Cardiac muscle cell (in vitro differentiated cells and primary cell): ENCODE results near the gene FBXL7. TPM values are rescaled to one million over a fixed set of nuclear protein-coding genes. Genes with fewer than 3 reads are reported as not detected.

ENCODE experiments used
- DNase-seq, 2 donors: peaks; one replicate each; pipeline versions ENCODE4 v3.0.0 to v3.0.0-alpha.2; 2010 to 2017; ENCODE audit warnings: low read depth in 1 of 2, low spot score in 1 of 2
- H3K27ac ChIP-seq: fragments of 200-600 bp; sonication (generic); 2 replicates; pipeline ENCODE4 v1.5.1; 2016
- H3K27me3 ChIP-seq: fragments of 200-600 bp; sonication (generic); 2 replicates; pipeline ENCODE4 v1.6.0; 2016; ENCODE audit warnings: control low read depth
- H3K36me3 ChIP-seq: fragments of 200-600 bp; sonication (generic); 2 replicates; pipeline ENCODE4 v1.5.1; 2016; ENCODE audit warnings: control low read depth
- H3K4me1 ChIP-seq: fragments of 200-600 bp; sonication (generic); 2 replicates; pipeline ENCODE4 v1.8.1; 2017; ENCODE audit warnings: low read depth, mild to moderate bottlenecking, mixed run types
- H3K4me3 ChIP-seq: fragments of 200-600 bp; sonication (generic); 2 replicates; pipeline ENCODE4 v1.5.1; 2016; ENCODE audit warnings: mild to moderate bottlenecking
- H3K9me3 ChIP-seq: fragments of 200-600 bp; sonication (generic); 2 replicates; pipeline ENCODE4 v1.5.1; 2017; ENCODE audit warnings: low read depth, mild to moderate bottlenecking, control low read depth
- CTCF ChIP-seq: IDR thresholded peaks from 2 replicates; pipeline ENCODE4 v1.5.1; 2012; ENCODE audit warnings: low read depth, mild to moderate bottlenecking, low read length
- polyA plus RNA-seq: library from polyadenylated mRNA; unstranded; fragments of >200 nt; fragmentation: Nextera tagmentation; extraction: Ambion mirVana; gene quantifications from 2 replicates; pipeline ENCODE4 v1.2.1, GENCODE V29; 2016
- total RNA-seq: library from RNA; depleted of rRNA; stranded (reverse); fragments of >200 nt; gene quantifications from 2 replicates; pipeline ENCODE4 v1.2.3, GENCODE V29; 2016

The FBXL7 gene
- total and polyA plus RNA-seq, 2 experiments from 2014 or later, result 16.7 to 22.5 TPM

GRCh38 chr5:15549961-15550360 is 50.0 kb downstream of the FBXL7 start:
- Histone ChIP-seq H3K27ac (no peak overlapping the region), H3K27me3 (no peaks in the 10 kb centered on the region), H3K36me3 (no peaks in the 10 kb centered on the region), H3K4me3 (no peak overlapping the region), H3K9me3 (no peaks in the 10 kb centered on the region), H3K4me1 (no peaks in the 10 kb centered on the region)
- DNase-seq, result no peak
- TF ChIP-seq CTCF, result no peak

GRCh38 chr5:15550502-15551112 is 50.6 kb downstream of the FBXL7 start:
- H3K27ac ChIP-seq, result no peak overlapping the region
- H3K4me3 ChIP-seq, result no peak overlapping the region
- H3K27me3 ChIP-seq, result no peaks in the 10 kb centered on the region
- no peaks in the 10 kb centered on the region for H3K36me3 ChIP-seq
- no peak for TF ChIP-seq CTCF
- peak in 1 of 2 donors; percentile 77 for DNase-seq
- no peaks in the 10 kb centered on the region for H3K9me3 ChIP-seq
- H3K4me1 ChIP-seq, result no peaks in the 10 kb centered on the region

GRCh38 chr5:15551113-15551504 is 51.1 kb downstream of the FBXL7 start:
- Histone ChIP-seq H3K9me3 (no peaks in the 10 kb centered on the region), H3K4me3 (no peak overlapping the region), H3K36me3 (no peaks in the 10 kb centered on the region), H3K27ac (no peak overlapping the region), H3K4me1 (no peaks in the 10 kb centered on the region), H3K27me3 (no peaks in the 10 kb centered on the region)
- TF ChIP-seq CTCF, result no peak
- DNase-seq, result no peak

GRCh38 chr5:15554542-15554941 is 54.6 kb downstream of the FBXL7 start:
- no peak overlapping the region for H3K4me3 ChIP-seq
- no peak for TF ChIP-seq CTCF
- no peak for DNase-seq
- no peaks in the 10 kb centered on the region for H3K4me1 ChIP-seq
- H3K27ac ChIP-seq, result no peak overlapping the region
- no peaks in the 10 kb centered on the region for H3K27me3 ChIP-seq
- no peaks in the 10 kb centered on the region for H3K9me3 ChIP-seq
- no peaks in the 10 kb centered on the region for H3K36me3 ChIP-seq

- no peaks in the 10 kb centered on the region for H3K36me3 ChIP-seq
- H3K27me3 ChIP-seq, result no peaks in the 10 kb centered on the region
- TF ChIP-seq CTCF, result no peak
- no peak for DNase-seq
- no peak overlapping the region for H3K27ac ChIP-seq
- H3K4me1 ChIP-seq, result no peaks in the 10 kb centered on the region
- no peaks in the 10 kb centered on the region for H3K9me3 ChIP-seq
- no peak overlapping the region for H3K4me3 ChIP-seq
These were observed 55.2 kb downstream of the FBXL7 start for GRCh38 chr5:15555176-15555575.
